Activated CD4-positive, alpha-beta T cell treated with anti-CD3 and anti-CD28 coated beads, Interleukin-2, amount 50 U/mL, for 24 hours (primary cell): ENCODE measurements around the gene STARD5.
"Not testable (repeated sequence)": the region's sequence is repeated elsewhere in the genome, so short reads cannot be mapped to it uniquely, and the experiment has no call there.

Source experiments
- DNase-seq, 2 donors: peaks; one replicate each; pipeline ENCODE4 v3.0.0-alpha.2; 2020; ENCODE audit warnings: low read depth in 1 of 2, low spot score in 1 of 2

Gene STARD5

GRCh38 chr15:81337713-81338157, 13.8 kb upstream of the STARD5 start:
- DNase-seq = no peak

- no peak for DNase-seq
Measured at GRCh38 chr15:81337241-81337640, 13.3 kb upstream of the STARD5 start.

GRCh38 chr15:81336568-81336967, 12.6 kb upstream of the STARD5 start:
- DNase-seq = peak in 1 of 2 donors; percentile 42

GRCh38 chr15:81335631-81336030, 11.7 kb upstream of the STARD5 start:
- DNase-seq = no peak

- no peak for DNase-seq
Measured at GRCh38 chr15:81334768-81335435, 11.0 kb upstream of the STARD5 start.

- no peak for DNase-seq
Measured at GRCh38 chr15:81333363-81333762, 9.4 kb upstream of the STARD5 start.

GRCh38 chr15:81332326-81332725, 8.4 kb upstream of the STARD5 start:
- DNase-seq = no peak

GRCh38 chr15:81331600-81331999, 7.7 kb upstream of the STARD5 start:
- DNase-seq = no peak

- not testable (repeated sequence) for DNase-seq
Measured at GRCh38 chr15:81331141-81331540, 7.2 kb upstream of the STARD5 start.

- DNase-seq = no peak
Measured at GRCh38 chr15:81330366-81331090, 6.6 kb upstream of the STARD5 start.

GRCh38 chr15:81329446-81329845, 5.5 kb upstream of the STARD5 start:
- no peak for DNase-seq

GRCh38 chr15:81327516-81327915, 3.6 kb upstream of the STARD5 start:
- no peak for DNase-seq

GRCh38 chr15:81326466-81327212, 2.7 kb upstream of the STARD5 start:
- DNase-seq = no peak

GRCh38 chr15:81323559-81323943, 390 bp downstream of the STARD5 start:
- DNase-seq = no peak

GRCh38 chr15:81322676-81323253, 1.2 kb downstream of the STARD5 start:
- DNase-seq = no peak

- DNase-seq = no peak
Measured at GRCh38 chr15:81321667-81322066, 2.3 kb downstream of the STARD5 start.

GRCh38 chr15:81317642-81318017, 6.3 kb downstream of the STARD5 start:
- no peak for DNase-seq

GRCh38 chr15:81316267-81316666, 7.7 kb downstream of the STARD5 start:
- DNase-seq = no peak

- DNase-seq = no peak
Measured at GRCh38 chr15:81315452-81316175, 8.3 kb downstream of the STARD5 start.

- no peak for DNase-seq
Measured at GRCh38 chr15:81314378-81314777, 9.6 kb downstream of the STARD5 start.

- DNase-seq = no peak
Measured at GRCh38 chr15:81313686-81314085, 10.3 kb downstream of the STARD5 start.
